ENCODE measurements around the gene LRRC45. TPM values are rescaled to one million over a fixed set of nuclear protein-coding genes. Genes with fewer than 3 reads are reported as not detected.

The LRRC45 gene
- total and polyA plus RNA-seq, 9 donors = 0.67 to 16.4 (median 7.1) TPM

DNA sequence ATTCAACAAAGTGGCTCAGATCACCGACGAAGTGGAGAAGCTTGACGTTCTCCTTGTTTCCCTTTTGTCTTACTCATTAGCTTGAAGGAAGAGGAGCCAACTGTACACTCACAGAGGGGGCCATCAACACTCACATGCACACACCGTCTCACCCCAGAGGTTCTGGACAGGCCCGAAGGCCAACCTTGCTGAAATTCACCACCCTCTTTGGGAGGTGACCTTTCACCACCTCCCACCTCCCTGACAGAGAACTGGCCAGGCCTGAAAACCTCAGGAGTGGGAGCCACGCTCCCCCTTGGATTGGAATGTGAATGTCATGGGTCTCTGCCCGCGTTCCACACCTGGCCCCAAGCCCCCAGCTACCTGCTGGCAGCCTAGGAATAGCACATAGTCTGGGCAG is 12.4 kb downstream of the LRRC45 start:
- H3K4me1 ChIP-seq (ENCODE audit: insufficient read depth) = peaks cover 8% of the 10 kb centered on the region
- no peak for TF ChIP-seq POLR2A (IDR thresholded peaks at IDR 0.05)
- no peaks in the 10 kb centered on the region for H3K36me3 ChIP-seq
- no peak for DNase-seq
- no peaks in the 10 kb centered on the region for H3K9me3 ChIP-seq
- no peak overlapping the region for H3K4me3 ChIP-seq
- intact Hi-C loops (cut with DNase I) = no loop called here
- H3K27me3 ChIP-seq = no peaks in the 10 kb centered on the region
- no peak overlapping the region for H3K27ac ChIP-seq
- 76 to 88% (median 86%) methylated on average over 8 of the region's 8 CpGs for WGBS, 3 donors

DNA sequence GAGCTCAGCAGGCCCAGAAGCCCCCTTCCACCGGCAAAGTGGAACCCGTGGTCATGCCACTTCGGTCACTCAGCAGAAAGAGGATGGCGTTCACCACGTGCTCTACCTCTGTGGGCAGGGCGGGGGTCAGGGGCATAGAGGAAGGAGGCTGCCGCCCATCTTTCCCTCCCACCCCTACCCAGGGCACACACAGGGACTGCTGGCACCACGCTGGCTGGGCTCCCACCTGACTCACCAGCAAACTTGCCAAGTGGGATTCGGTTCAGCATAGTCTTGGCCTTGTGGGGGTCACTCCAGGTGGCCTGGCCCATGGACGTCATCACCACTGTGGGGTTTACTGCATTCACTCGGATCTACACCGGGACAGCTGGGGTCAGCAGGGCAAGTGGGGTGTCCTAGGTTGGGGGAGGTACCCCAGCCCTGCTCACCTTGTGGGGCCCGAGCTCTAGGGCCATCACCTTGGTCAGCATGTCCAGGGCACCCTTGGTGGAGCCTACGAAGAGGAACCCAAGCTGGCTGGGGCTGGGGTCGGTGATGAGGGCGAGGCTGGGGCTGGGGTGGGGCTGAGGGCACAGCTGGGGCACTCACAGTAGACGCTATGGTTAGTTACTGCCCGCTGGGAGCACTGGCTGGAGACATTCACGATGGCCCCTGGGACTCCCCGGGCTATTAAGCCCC is 13.0 kb downstream of the LRRC45 start:
- no peak for DNase-seq
- intact Hi-C loops (cut with DNase I) = no loop called here
- 81 to 83% (median 82%) methylated on average over 20 of the region's 20 CpGs for WGBS, 3 donors
- Histone ChIP-seq H3K27ac (peak overlapping the region; percentile 58 to 91), H3K4me1 (ENCODE audit: insufficient read depth) (peaks cover 8% of the 10 kb centered on the region), H3K4me3 (peak overlapping the region; percentile 75), H3K36me3 (no peaks in the 10 kb centered on the region), H3K9me3 (no peaks in the 10 kb centered on the region), H3K27me3 (no peaks in the 10 kb centered on the region)
- TF ChIP-seq POLR2A (IDR thresholded peaks at IDR 0.05) (no peak), EP300 (IDR thresholded peaks at IDR 0.05) (no peak)
- TF ChIP-seq, protein P1, sequence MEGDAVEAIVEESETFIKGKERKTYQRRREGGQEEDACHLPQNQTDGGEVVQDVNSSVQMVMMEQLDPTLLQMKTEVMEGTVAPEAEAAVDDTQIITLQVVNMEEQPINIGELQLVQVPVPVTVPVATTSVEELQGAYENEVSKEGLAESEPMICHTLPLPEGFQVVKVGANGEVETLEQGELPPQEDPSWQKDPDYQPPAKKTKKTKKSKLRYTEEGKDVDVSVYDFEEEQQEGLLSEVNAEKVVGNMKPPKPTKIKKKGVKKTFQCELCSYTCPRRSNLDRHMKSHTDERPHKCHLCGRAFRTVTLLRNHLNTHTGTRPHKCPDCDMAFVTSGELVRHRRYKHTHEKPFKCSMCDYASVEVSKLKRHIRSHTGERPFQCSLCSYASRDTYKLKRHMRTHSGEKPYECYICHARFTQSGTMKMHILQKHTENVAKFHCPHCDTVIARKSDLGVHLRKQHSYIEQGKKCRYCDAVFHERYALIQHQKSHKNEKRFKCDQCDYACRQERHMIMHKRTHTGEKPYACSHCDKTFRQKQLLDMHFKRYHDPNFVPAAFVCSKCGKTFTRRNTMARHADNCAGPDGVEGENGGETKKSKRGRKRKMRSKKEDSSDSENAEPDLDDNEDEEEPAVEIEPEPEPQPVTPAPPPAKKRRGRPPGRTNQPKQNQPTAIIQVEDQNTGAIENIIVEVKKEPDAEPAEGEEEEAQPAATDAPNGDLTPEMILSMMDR (IDR thresholded peaks at IDR 0.05) = no peak

DNA sequence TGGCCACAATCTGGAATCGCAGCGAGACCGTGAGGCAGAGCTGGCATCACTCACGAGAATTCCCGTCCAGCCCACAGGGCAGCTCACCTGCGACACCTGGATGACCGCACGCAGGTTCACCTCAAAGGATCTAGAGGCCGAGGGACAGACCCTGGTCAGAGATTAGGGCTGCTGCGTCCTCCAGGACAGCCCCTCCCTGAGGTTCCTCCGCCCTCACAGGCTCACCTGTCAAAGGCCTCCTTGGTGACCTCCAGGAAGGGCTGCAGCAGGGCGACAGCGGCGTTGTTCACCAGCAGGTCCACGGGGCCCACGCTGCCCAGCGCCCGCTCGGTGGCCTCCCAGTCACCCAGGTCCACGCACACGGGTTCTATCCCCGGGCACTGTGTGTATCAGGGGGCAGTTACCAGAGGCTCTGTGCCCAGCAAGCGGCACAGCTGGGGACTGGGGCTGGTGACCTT is 13.6 kb downstream of the LRRC45 start:
- intact Hi-C loops (cut with DNase I) = no loop called here

DNA sequence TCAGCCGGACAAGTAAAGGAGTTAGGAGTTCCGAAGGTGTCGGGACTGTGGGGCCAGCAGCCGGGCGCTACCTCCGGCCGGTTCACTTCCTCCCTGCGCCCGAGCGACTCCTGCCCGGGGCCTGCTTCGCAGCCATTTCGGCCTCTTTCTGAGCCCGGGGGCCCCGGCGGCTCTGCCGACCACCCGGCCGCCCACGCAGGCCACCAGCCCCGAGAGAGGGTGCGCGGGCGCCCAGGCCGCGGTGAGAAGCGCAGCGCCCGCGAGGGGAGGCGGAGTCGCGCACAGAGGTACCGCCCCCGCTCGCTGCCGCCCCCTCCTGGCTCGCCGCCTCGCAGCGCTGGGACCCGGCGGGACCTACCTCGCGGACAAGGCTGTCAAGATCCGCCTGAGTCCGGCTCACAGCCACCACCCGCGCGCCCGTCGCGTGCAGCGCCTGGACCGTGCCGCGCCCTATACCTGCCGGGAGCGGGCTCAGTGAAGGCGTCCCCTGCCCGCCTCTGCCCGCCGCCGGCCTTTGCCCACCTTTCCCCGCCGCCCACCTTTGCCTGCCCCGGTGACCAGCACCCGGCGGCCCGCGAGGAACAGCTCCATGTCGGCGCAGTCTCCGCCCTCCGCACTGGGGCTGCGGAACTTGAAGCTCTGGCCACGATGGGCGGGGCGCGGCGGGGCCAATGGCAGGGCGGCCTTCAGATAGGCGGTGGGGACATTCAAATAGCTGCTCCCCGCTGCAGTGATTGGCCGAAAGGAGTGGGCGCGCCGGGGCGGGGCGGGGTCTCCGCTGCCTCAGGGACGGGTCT is 14.2 kb downstream of the LRRC45 start, which contains the start of gene DCXR:
TSS of gene DCXR (minus strand) at position 606 of the 797 bp plus-strand sequence. CDS start at position 591, 15 bp downstream.
- WGBS, 3 donors = 0 to 1% (median 0%) methylated on average over 79 to 92 of the region's 92 CpGs
- TF ChIP-seq, protein P1 (IDR thresholded peaks at IDR 0.05) = peak; percentile 72 to 95 (median 85)
- TF ChIP-seq EP300 (IDR thresholded peaks at IDR 0.05) = no peak
- peak; percentile 96 for TF ChIP-seq POLR2A (IDR thresholded peaks at IDR 0.05)
- peak within 1 kb of the TSS; percentile 58 to 91 for H3K27ac ChIP-seq
- H3K4me1 ChIP-seq (ENCODE audit: insufficient read depth) = peaks cover 8% of the 10 kb centered on the region
- no peaks in the 10 kb centered on the region for H3K36me3 ChIP-seq
- peak within 1 kb of the TSS; percentile 75 for H3K4me3 ChIP-seq
- H3K27me3 ChIP-seq = no peaks in the 10 kb centered on the region
- peak; percentile 94 to 98 (median 96) for DNase-seq
- intact Hi-C loops (cut with DNase I) = no loop called here
- H3K9me3 ChIP-seq = no peaks in the 10 kb centered on the region

More for the DNA sequence above, 13.6 kb downstream of the LRRC45 start:
- Histone ChIP-seq H3K27me3 (no peaks in the 10 kb centered on the region), H3K4me1 (ENCODE audit: insufficient read depth) (peaks cover 8% of the 10 kb centered on the region), H3K36me3 (no peaks in the 10 kb centered on the region), H3K9me3 (no peaks in the 10 kb centered on the region), H3K4me3 (peak overlapping the region; percentile 75), H3K27ac (peak overlapping the region; percentile 58 to 91)
- TF ChIP-seq EP300 (IDR thresholded peaks at IDR 0.05) (no peak), POLR2A (IDR thresholded peaks at IDR 0.05) (no peak)
- TF ChIP-seq, protein P1 (IDR thresholded peaks at IDR 0.05) = no peak
- peak in 1 of 5 donors; percentile 61 for DNase-seq
- WGBS, 3 donors = 24 to 47% (median 28%) methylated on average over 11 to 23 of the region's 23 CpGs
